HPDE6-E6E7 (cell line): Measurements from ENCODE around the gene KCNA3.
A peak's percentile ranks its signal among the peaks of the same experiment; 100 is the strongest.

Experiments
- DNase-seq: peaks from one replicate; pipeline ENCODE4 v3.0.0; 2011; ENCODE audit warnings: missing footprints; ENCODE audit errors: extremely low spot score

The KCNA3 gene

GRCh38 chr1:110639724-110640386, 34.9 kb downstream of the KCNA3 start:
- DNase-seq, result no peak

- DNase-seq, result no peak
These were observed 36.2 kb downstream of the KCNA3 start for GRCh38 chr1:110638556-110638955.

GRCh38 chr1:110638058-110638457, 36.7 kb downstream of the KCNA3 start:
- DNase-seq, result no peak

GRCh38 chr1:110637475-110637874, 37.3 kb downstream of the KCNA3 start:
- DNase-seq, result no peak

- DNase-seq, result no peak
These were observed 38.4 kb downstream of the KCNA3 start for GRCh38 chr1:110636149-110636935.

GRCh38 chr1:110635434-110635833, 39.3 kb downstream of the KCNA3 start:
- DNase-seq, result no peak

- DNase-seq, result no peak
These were observed 40.1 kb downstream of the KCNA3 start for GRCh38 chr1:110634455-110635311.

- DNase-seq, result no peak
These were observed 40.7 kb downstream of the KCNA3 start for GRCh38 chr1:110634086-110634454.

GRCh38 chr1:110633646-110634030, 41.1 kb downstream of the KCNA3 start:
- DNase-seq, result no peak

GRCh38 chr1:110631836-110632620, 42.7 kb downstream of the KCNA3 start:
- no peak for DNase-seq

GRCh38 chr1:110630839-110631663, 43.7 kb downstream of the KCNA3 start:
- DNase-seq, result peak; percentile 75

- no peak for DNase-seq
These were observed 46.2 kb downstream of the KCNA3 start for GRCh38 chr1:110628323-110629105.

- DNase-seq, result no peak
These were observed 47.0 kb downstream of the KCNA3 start for GRCh38 chr1:110627764-110628163.

GRCh38 chr1:110626889-110627288, 47.9 kb downstream of the KCNA3 start:
- no peak for DNase-seq
